K562 treated with DMSO at 1 percent for 24 hours (cell line): Measurements from ENCODE around the gene TLE3. TPM values are rescaled to one million over a fixed set of nuclear protein-coding genes. Genes with fewer than 3 reads are reported as not detected.

Experiments used
- total RNA-seq: library from RNA; unstranded; fragments of 300-600 nt; gene quantifications from 2 replicates; pipeline ENCODE4 v1.2.3, GENCODE V29; 2022; ENCODE audit warnings: low read depth; ENCODE audit not compliant: insufficient read depth

TLE3 gene
- 38.1 and 44.6 TPM in 2 replicates for total RNA-seq

GRCh38 chr15:70097321-70098152 is at the start of gene TLE3:
Gene TLE3 (minus strand): TSS chr15:70097917. CDS start chr15:70096798, 1,119 bp downstream.

